Effector memory CD4-positive, alpha-beta T cell (primary cell): ENCODE measurements around the gene BPIFB1.

Source experiments
- DNase-seq, 3 donors: peaks; one replicate each; pipeline ENCODE4 v3.0.0-alpha.2; 2020
- H3K27ac ChIP-seq: 2 replicates; pipeline ENCODE4 v1.7.0; 2013; ENCODE audit warnings: mild to moderate bottlenecking, low read length, moderate library complexity; ENCODE audit not compliant: insufficient read depth, poor library complexity, severe bottlenecking
- H3K27me3 ChIP-seq: replicated peaks from 2 replicates; pipeline ENCODE4 v1.7.0; 2013; ENCODE audit warnings: mild to moderate bottlenecking, low read length; ENCODE audit not compliant: insufficient read depth, control insufficient read depth, poor library complexity, severe bottlenecking
- H3K36me3 ChIP-seq: 2 replicates; pipeline ENCODE4 v1.7.0; 2013; ENCODE audit warnings: mild to moderate bottlenecking, low read length, moderate library complexity; ENCODE audit not compliant: control insufficient read depth, insufficient read depth
- H3K4me1 ChIP-seq: 2 replicates; pipeline ENCODE4 v1.7.0; 2013; ENCODE audit warnings: low read length, mild to moderate bottlenecking; ENCODE audit not compliant: control insufficient read depth, insufficient read depth, poor library complexity, severe bottlenecking
- H3K4me3 ChIP-seq: 2 replicates; pipeline ENCODE4 v1.7.0; 2013; ENCODE audit warnings: low read length, low read depth, mild to moderate bottlenecking; ENCODE audit not compliant: insufficient read depth, poor library complexity, severe bottlenecking
- H3K9me3 ChIP-seq: 2 replicates; pipeline ENCODE4 v1.7.0; 2013; ENCODE audit warnings: mild to moderate bottlenecking, low read length, moderate library complexity; ENCODE audit not compliant: control insufficient read depth

The BPIFB1 gene

GRCh38 chr20:33353013-33353402, 70.0 kb downstream of the BPIFB1 start:
- H3K27me3 ChIP-seq = no peaks in the 10 kb centered on the region
- no peaks in the 10 kb centered on the region for H3K9me3 ChIP-seq
- no peak overlapping the region for H3K4me3 ChIP-seq
- no peak overlapping the region for H3K27ac ChIP-seq
- H3K36me3 ChIP-seq = peaks cover 7% of the 10 kb centered on the region
- H3K4me1 ChIP-seq = no peaks in the 10 kb centered on the region
- no peak for DNase-seq
